ENCODE measurements around the gene DOCK2. TPM values are rescaled to one million over a fixed set of nuclear protein-coding genes. Genes with fewer than 3 reads are reported as not detected.

Gene DOCK2
- total RNA-seq, 4 donors from 2014 or later: 2.3 to 11.2 (median 3.2) TPM

DNA sequence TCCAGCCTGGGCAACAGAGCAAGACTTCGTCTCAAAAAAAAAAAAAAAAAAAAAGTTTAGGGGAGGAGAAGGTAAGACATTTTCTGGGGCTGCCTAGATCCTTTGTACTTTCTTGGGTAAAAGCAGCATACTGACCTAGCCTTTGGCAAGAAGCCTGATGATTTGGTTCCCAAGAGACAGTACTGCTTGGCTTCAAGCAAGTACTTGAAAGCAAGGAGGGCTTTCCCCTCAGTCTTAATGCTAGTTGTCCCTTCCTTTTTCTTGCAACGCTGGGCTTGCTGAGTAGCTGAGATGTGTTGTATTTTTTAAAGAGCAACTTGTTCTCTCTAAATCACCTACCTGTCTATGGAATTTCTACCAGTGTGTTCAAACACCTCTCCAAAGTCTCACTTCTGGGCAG lies 267.0 kb downstream of the DOCK2 start:
- Histone ChIP-seq H3K4me1 (no peaks in the 10 kb centered on the region), H3K27ac (no peak overlapping the region), H3K27me3 (no peaks in the 10 kb centered on the region), H3K9me3 (no peaks in the 10 kb centered on the region), H3K4me3 (no peak overlapping the region), H3K36me3 (no peaks in the 10 kb centered on the region)
- DNase-seq (ENCODE audit: low spot score in 2 of 2): no peak
- 70% methylated on average over 2 of the region's 2 CpGs for WGBS
- TF ChIP-seq EP300 (IDR thresholded peaks at IDR 0.05) (no peak), POLR2A (IDR thresholded peaks at IDR 0.05) (no peak), POLR2AphosphoS5 (IDR thresholded peaks at IDR 0.05) (no peak)
- TF ChIP-seq, protein P1, sequence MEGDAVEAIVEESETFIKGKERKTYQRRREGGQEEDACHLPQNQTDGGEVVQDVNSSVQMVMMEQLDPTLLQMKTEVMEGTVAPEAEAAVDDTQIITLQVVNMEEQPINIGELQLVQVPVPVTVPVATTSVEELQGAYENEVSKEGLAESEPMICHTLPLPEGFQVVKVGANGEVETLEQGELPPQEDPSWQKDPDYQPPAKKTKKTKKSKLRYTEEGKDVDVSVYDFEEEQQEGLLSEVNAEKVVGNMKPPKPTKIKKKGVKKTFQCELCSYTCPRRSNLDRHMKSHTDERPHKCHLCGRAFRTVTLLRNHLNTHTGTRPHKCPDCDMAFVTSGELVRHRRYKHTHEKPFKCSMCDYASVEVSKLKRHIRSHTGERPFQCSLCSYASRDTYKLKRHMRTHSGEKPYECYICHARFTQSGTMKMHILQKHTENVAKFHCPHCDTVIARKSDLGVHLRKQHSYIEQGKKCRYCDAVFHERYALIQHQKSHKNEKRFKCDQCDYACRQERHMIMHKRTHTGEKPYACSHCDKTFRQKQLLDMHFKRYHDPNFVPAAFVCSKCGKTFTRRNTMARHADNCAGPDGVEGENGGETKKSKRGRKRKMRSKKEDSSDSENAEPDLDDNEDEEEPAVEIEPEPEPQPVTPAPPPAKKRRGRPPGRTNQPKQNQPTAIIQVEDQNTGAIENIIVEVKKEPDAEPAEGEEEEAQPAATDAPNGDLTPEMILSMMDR (IDR thresholded peaks at IDR 0.05): no peak

GRCh38 chr5:169904508-169904907 lies 267.4 kb downstream of the DOCK2 start:
- no peaks in the 10 kb centered on the region for H3K36me3 ChIP-seq
- H3K4me3 ChIP-seq: no peak overlapping the region
- 61% methylated on average over 4 of the region's 5 CpGs for whole genome bisulfite sequencing
- no peaks in the 10 kb centered on the region for H3K9me3 ChIP-seq
- no peaks in the 10 kb centered on the region for H3K27me3 ChIP-seq
- no peak overlapping the region for H3K27ac ChIP-seq
- no peaks in the 10 kb centered on the region for H3K4me1 ChIP-seq
- no peak for DNase-seq (ENCODE audit: low spot score in 2 of 2)
- TF ChIP-seq EP300 (IDR thresholded peaks at IDR 0.05): no peak
- no peak for TF ChIP-seq POLR2AphosphoS5 (IDR thresholded peaks at IDR 0.05)
- no peak for TF ChIP-seq POLR2A (IDR thresholded peaks at IDR 0.05)
- TF ChIP-seq, protein P1 (IDR thresholded peaks at IDR 0.05): no peak

DNA sequence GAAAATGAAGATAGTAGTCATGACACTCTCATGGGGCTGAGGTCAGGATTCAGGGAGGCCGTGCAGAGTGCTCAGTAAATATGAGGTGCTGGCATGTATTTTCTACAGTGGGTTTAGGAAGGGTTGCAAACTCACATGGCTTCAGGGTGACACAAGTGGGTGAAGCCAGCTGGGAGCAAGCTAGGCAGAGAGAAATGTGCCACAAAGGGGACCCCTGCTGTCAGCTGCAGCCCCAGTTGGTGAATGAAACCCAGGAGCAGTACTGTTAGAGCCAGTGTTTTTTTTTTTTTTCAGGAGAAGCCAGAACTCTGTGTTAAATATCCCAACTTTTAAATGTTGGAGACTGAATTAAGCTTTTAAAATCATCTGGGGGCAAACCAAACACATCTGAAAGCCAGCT lies 267.9 kb downstream of the DOCK2 start:
- H3K4me3 ChIP-seq: no peak overlapping the region
- no peaks in the 10 kb centered on the region for H3K9me3 ChIP-seq
- no peaks in the 10 kb centered on the region for H3K4me1 ChIP-seq
- WGBS: 71% methylated on average over 1 of the region's 1 CpG
- no peak for TF ChIP-seq POLR2A (IDR thresholded peaks at IDR 0.05)
- no peak for TF ChIP-seq POLR2AphosphoS5 (IDR thresholded peaks at IDR 0.05)
- TF ChIP-seq, protein P1 (IDR thresholded peaks at IDR 0.05): no peak
- no peak for TF ChIP-seq EP300 (IDR thresholded peaks at IDR 0.05)
- no peaks in the 10 kb centered on the region for H3K36me3 ChIP-seq
- no peaks in the 10 kb centered on the region for H3K27me3 ChIP-seq
- no peak for DNase-seq (ENCODE audit: low spot score in 2 of 2)
- no peak overlapping the region for H3K27ac ChIP-seq

- WGBS: 73% methylated on average over 8 of the region's 8 CpGs
- no peak overlapping the region for H3K27ac ChIP-seq
- no peaks in the 10 kb centered on the region for H3K9me3 ChIP-seq
- H3K27me3 ChIP-seq: no peaks in the 10 kb centered on the region
- H3K36me3 ChIP-seq: no peaks in the 10 kb centered on the region
- TF ChIP-seq POLR2A (IDR thresholded peaks at IDR 0.05) (no peak), EP300 (IDR thresholded peaks at IDR 0.05) (no peak), POLR2AphosphoS5 (IDR thresholded peaks at IDR 0.05) (no peak)
- TF ChIP-seq, protein P1 (IDR thresholded peaks at IDR 0.05): no peak
- H3K4me1 ChIP-seq: no peaks in the 10 kb centered on the region
- H3K4me3 ChIP-seq: no peak overlapping the region
- no peak for DNase-seq (ENCODE audit: low spot score in 2 of 2)
Observed at GRCh38 chr5:169906745-169907649, 269.9 kb downstream of the DOCK2 start.

GRCh38 chr5:169908864-169909263 lies 271.8 kb downstream of the DOCK2 start:
- Histone ChIP-seq H3K9me3 (no peaks in the 10 kb centered on the region), H3K27me3 (no peaks in the 10 kb centered on the region), H3K4me1 (no peaks in the 10 kb centered on the region), H3K4me3 (no peak overlapping the region), H3K36me3 (no peaks in the 10 kb centered on the region), H3K27ac (no peak overlapping the region)
- WGBS: 85% methylated on average over 1 of the region's 1 CpG
- TF ChIP-seq EP300 (IDR thresholded peaks at IDR 0.05) (no peak), POLR2AphosphoS5 (IDR thresholded peaks at IDR 0.05) (no peak), POLR2A (IDR thresholded peaks at IDR 0.05) (no peak)
- TF ChIP-seq, protein P1 (IDR thresholded peaks at IDR 0.05): no peak
- DNase-seq (ENCODE audit: low spot score in 2 of 2): no peak
